SK-N-SH (cell line): ENCODE data around the gene GPR37L1. TPM values are rescaled to one million over a fixed set of nuclear protein-coding genes. Genes with fewer than 3 reads are reported as not detected.

Source experiments
- CTCF ChIA-PET: fragments of 300-600, 350-600 bp; formaldehyde crosslinking; extraction: SDS; loops from one replicate; lab custom pipeline; 2021; lab: Yijun Ruan, JAX
- POLR2A ChIA-PET: fragments of 350-600 bp; sonication (Branson Sonifier 250); formaldehyde crosslinking; extraction: SDS; loops from one replicate; lab custom pipeline; 2020; ENCODE audit warnings: antibody characterized with exemption, inconsistent platforms; lab: Yijun Ruan, JAX
- DNase-seq: peaks from one replicate; pipeline ENCODE4 v3.0.0; 2012
- H2AFZ ChIP-seq: fragments of 200-600 bp; sonication (generic); 2 replicates; pipeline ENCODE4 v1.8.1; 2016; ENCODE audit warnings: antibody characterized with exemption, mild to moderate bottlenecking, low read depth
- H3F3A ChIP-seq: fragments of 200-600 bp; sonication (generic); replicated peaks from 2 replicates; pipeline ENCODE3; 2016; ENCODE audit warnings: antibody characterized with exemption, mild to moderate bottlenecking; ENCODE audit not compliant: insufficient read depth
- H3K27ac ChIP-seq, 2 experiments: fragments of 200-500 bp in 1 of 2; fragments of 200-600 bp in 1 of 2; sonication (Bioruptor generic) in 1 of 2; sonication (generic), shearing (Covaris generic) in 1 of 2; 2 replicates each; pipeline versions ENCODE4 v1.5.1 to v1.6.1; 2014 to 2016; ENCODE audit warnings: low read depth in 2 of 2, inconsistent platforms in 1 of 2, low read length in 1 of 2, mild to moderate bottlenecking in 1 of 2, mixed read lengths in 1 of 2
- H3K27me3 ChIP-seq: fragments of 200-600 bp; sonication (generic), shearing (Covaris generic); 2 replicates; pipeline ENCODE4 v1.6.1; 2016; ENCODE audit warnings: mixed run types; ENCODE audit not compliant: insufficient read depth
- H3K36me3 ChIP-seq, 2 experiments: fragments of 200-500 bp in 1 of 2; fragments of 200-600 bp in 1 of 2; sonication (Bioruptor generic) in 1 of 2; sonication (generic) in 1 of 2; replicated peaks in 1 of 2; 2 replicates each; pipeline versions ENCODE3 to v1.5.1; 2014 to 2016; ENCODE audit warnings: low read length in 1 of 2, mild to moderate bottlenecking in 1 of 2; ENCODE audit not compliant: insufficient read depth in 2 of 2, control insufficient read depth in 1 of 2
- H3K4me1 ChIP-seq, 2 experiments: fragments of 200-500 bp in 1 of 2; fragments of 200-600 bp in 1 of 2; sonication (Bioruptor generic) in 1 of 2; sonication (generic), shearing (Covaris generic) in 1 of 2; 2 replicates each; pipeline versions ENCODE4 v1.5.1 to v1.6.1; 2014 to 2016; ENCODE audit warnings: low read depth in 1 of 2, low read length in 1 of 2, mixed run types in 1 of 2; ENCODE audit not compliant: insufficient read depth in 2 of 2, control insufficient read depth in 1 of 2
- H3K4me2 ChIP-seq: fragments of 200-600 bp; sonication (generic), shearing (Covaris generic); 2 replicates; pipeline ENCODE4 v1.6.1; 2017; ENCODE audit warnings: mixed run types
- H3K4me3 ChIP-seq, 2 experiments: fragments of 200-500 bp in 1 of 2; fragments of 200-600 bp in 1 of 2; sonication (Bioruptor generic) in 1 of 2; sonication (generic), shearing (Covaris generic) in 1 of 2; 2 replicates each; pipeline versions ENCODE4 v1.5.1 to v1.8.1; 2014 to 2016; ENCODE audit warnings: low read depth in 2 of 2, inconsistent platforms in 1 of 2, low read length in 1 of 2, mild to moderate bottlenecking in 1 of 2, mixed read lengths in 1 of 2, moderate library complexity in 1 of 2
- H3K79me2 ChIP-seq: fragments of 200-600 bp; sonication (generic); 2 replicates; pipeline ENCODE4 v1.8.1; 2017; ENCODE audit warnings: mild to moderate bottlenecking; ENCODE audit not compliant: insufficient read depth
- H3K9ac ChIP-seq: fragments of 200-600 bp; sonication (generic); 2 replicates; pipeline ENCODE4 v1.6.1; 2017; ENCODE audit warnings: mixed run types
- H3K9me2 ChIP-seq: fragments of 200-600 bp; sonication (generic); 2 replicates; pipeline ENCODE4 v1.6.1; 2017; ENCODE audit warnings: mixed run types
- H3K9me3 ChIP-seq: fragments of 200-600 bp; sonication (generic); 2 replicates; pipeline ENCODE4 v1.6.1; 2017; ENCODE audit warnings: mixed run types, mild to moderate bottlenecking, moderate library complexity
- H4K20me1 ChIP-seq: fragments of 200-600 bp; sonication (generic); 2 replicates; pipeline ENCODE4 v1.6.1; 2017; ENCODE audit warnings: mild to moderate bottlenecking, mixed run types; ENCODE audit not compliant: insufficient read depth
- CHD2 ChIP-seq: fragments of 150-350 bp; IDR thresholded peaks from 2 replicates; pipeline ENCODE4 v1.6.1; 2018; ENCODE audit warnings: low read length; ENCODE audit not compliant: partially characterized antibody
- CTCF ChIP-seq: fragments of 200-600 bp; sonication (generic); IDR thresholded peaks from 2 replicates; pipeline ENCODE4 v1.6.1; 2017; ENCODE audit warnings: antibody characterized with exemption, mild to moderate bottlenecking, moderate library complexity
- EP300 ChIP-seq, 2 experiments: IDR thresholded peaks; 2 replicates each; pipeline versions ENCODE4 v1.4.0 to v1.6.1; 2012; ENCODE audit warnings: borderline replicate concordance in 1 of 2, low read depth in 1 of 2, low read length in 1 of 2
- EZH2phosphoT487 ChIP-seq: fragments of 200-600 bp; sonication (generic); IDR thresholded peaks from 2 replicates; pipeline ENCODE4 v1.6.1; 2017; ENCODE audit warnings: low read depth, mixed run types, mild to moderate bottlenecking, antibody characterized with exemption, moderate library complexity, borderline replicate concordance
- FOXM1 ChIP-seq: IDR thresholded peaks from 2 replicates; pipeline ENCODE4 v1.4.0; 2012; ENCODE audit warnings: low read depth, mild to moderate bottlenecking
- GABPA ChIP-seq: IDR thresholded peaks from 2 replicates; pipeline ENCODE4 v1.4.0; 2012; ENCODE audit warnings: low read depth, mild to moderate bottlenecking
- GATA2 ChIP-seq: sonication (generic); formaldehyde crosslinking; IDR thresholded peaks from 2 replicates; pipeline ENCODE4 v1.5.0; 2020; ENCODE audit warnings: mild to moderate bottlenecking, missing genetic modification reagents
- IRF3 ChIP-seq: fragments of 150-350 bp; IDR thresholded peaks from 2 replicates; pipeline ENCODE4 v1.6.1; 2016; ENCODE audit warnings: mild to moderate bottlenecking, low read depth, low read length
- JUND ChIP-seq: IDR thresholded peaks from 2 replicates; pipeline ENCODE4 v1.4.0; 2012
- MXI1 ChIP-seq: IDR thresholded peaks from 2 replicates; pipeline ENCODE4 v1.6.1; 2012; ENCODE audit warnings: mild to moderate bottlenecking, low read depth, low read length, improper control_type of control experiment
- NRF1 ChIP-seq: IDR thresholded peaks from 2 replicates; pipeline ENCODE4 v1.6.1; 2012; ENCODE audit warnings: low read depth, mild to moderate bottlenecking, low read length
- RAD21 ChIP-seq: IDR thresholded peaks from 2 replicates; pipeline ENCODE4 v1.6.1; 2012; ENCODE audit warnings: mild to moderate bottlenecking, low read length
- RCOR1 ChIP-seq: fragments of 150-350 bp; IDR thresholded peaks from 2 replicates; pipeline ENCODE4 v1.6.1; 2017; ENCODE audit warnings: antibody characterized with exemption, low read length
- RFX5 ChIP-seq: IDR thresholded peaks from 2 replicates; pipeline ENCODE4 v1.6.1; 2012; ENCODE audit warnings: mild to moderate bottlenecking, improper control_type of control experiment, low read length
- RXRA ChIP-seq: IDR thresholded peaks from 2 replicates; pipeline ENCODE4 v1.4.0; 2012; ENCODE audit warnings: low read depth, mild to moderate bottlenecking, borderline replicate concordance
- SIN3A ChIP-seq: IDR thresholded peaks from 2 replicates; pipeline ENCODE4 v1.6.1; 2012; ENCODE audit warnings: low read depth, mild to moderate bottlenecking, low read length, moderate library complexity, borderline replicate concordance
- SMC3 ChIP-seq: IDR thresholded peaks from 2 replicates; pipeline ENCODE4 v1.6.1; 2012; ENCODE audit warnings: low read depth, low read length, improper control_type of control experiment
- TAF1 ChIP-seq: IDR thresholded peaks from 2 replicates; pipeline ENCODE4 v1.6.1; 2012; ENCODE audit warnings: low read depth, mild to moderate bottlenecking, low read length, moderate library complexity, borderline replicate concordance
- TCF12 ChIP-seq: IDR thresholded peaks from 2 replicates; pipeline ENCODE4 v1.4.0; 2012
- YY1 ChIP-seq: IDR thresholded peaks from 2 replicates; pipeline ENCODE4 v1.4.0; 2012; ENCODE audit warnings: low read depth, mild to moderate bottlenecking
- WGBS: methylation state at CpG from one replicate; pipeline ENCODE4 v1.1.6; 2017; ENCODE audit warnings: low lambda C conversion rate; 5-methylcytosine and 5-hydroxymethylcytosine counted together
- polyA plus RNA-seq, 3 experiments: library from polyadenylated mRNA; depleted of rRNA; stranded (reverse); fragments of >200 nt; gene quantifications; 2 replicates each; pipeline ENCODE4 v1.2.3, GENCODE V29; 2012
- TF ChIP-seq, protein P1 (sequence below): IDR thresholded peaks from 2 replicates; pipeline ENCODE4 v1.4.0; 2012; ENCODE audit warnings: low read depth, borderline replicate concordance
- TF ChIP-seq, protein P2 (sequence below): IDR thresholded peaks from 2 replicates; pipeline ENCODE4 v1.6.1; 2012; ENCODE audit warnings: mild to moderate bottlenecking, low read depth, low read length, moderate library complexity

GPR37L1 gene
- polyA plus RNA-seq, 1 of the 3 experiments (the other 2 are of a cell fraction), result not detected

DNA sequence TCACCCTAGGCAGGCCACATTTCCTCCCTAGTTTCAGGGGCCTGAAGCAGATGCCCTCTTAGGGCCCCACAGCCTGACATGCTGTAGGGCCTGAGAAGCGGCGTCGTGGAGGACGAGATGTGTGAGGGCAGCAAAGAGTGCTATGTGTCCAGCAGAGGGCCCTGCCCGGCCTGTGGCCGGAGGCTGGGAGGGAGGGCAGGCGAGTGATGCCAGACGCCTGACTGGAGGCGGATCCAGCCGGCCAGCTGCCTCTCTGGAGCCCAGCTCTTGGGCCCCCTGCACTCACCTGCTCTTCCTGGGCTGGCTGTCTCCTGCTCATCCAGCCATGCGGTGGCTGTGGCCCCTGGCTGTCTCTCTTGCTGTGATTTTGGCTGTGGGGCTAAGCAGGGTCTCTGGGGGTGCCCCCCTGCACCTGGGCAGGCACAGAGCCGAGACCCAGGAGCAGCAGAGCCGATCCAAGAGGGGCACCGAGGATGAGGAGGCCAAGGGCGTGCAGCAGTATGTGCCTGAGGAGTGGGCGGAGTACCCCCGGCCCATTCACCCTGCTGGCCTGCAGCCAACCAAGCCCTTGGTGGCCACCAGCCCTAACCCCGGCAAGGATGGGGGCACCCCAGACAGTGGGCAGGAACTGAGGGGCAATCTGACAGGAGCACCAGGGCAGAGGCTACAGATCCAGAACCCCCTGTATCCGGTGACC is at the start of gene GPR37L1 (continued):
- peak; percentile 51 for TF ChIP-seq CTCF
- TF ChIP-seq NRF1, result no peak
- peak; percentile 29; the same call in 1 of the 2 replicates for TF ChIP-seq MXI1
- TF ChIP-seq EP300 (IDR thresholded peaks at IDR 0.05; ENCODE audit: borderline replicate concordance in 1 of 2, low read depth in 1 of 2, low read length in 1 of 2), result no peak
- TF ChIP-seq RXRA, result no peak
- no peak for TF ChIP-seq SIN3A
- TF ChIP-seq JUND, result no peak
- peak; percentile 58; the same call in 1 of the 2 replicates for TF ChIP-seq RCOR1
- TF ChIP-seq YY1, result no peak
- no peak for TF ChIP-seq GABPA

DNA sequence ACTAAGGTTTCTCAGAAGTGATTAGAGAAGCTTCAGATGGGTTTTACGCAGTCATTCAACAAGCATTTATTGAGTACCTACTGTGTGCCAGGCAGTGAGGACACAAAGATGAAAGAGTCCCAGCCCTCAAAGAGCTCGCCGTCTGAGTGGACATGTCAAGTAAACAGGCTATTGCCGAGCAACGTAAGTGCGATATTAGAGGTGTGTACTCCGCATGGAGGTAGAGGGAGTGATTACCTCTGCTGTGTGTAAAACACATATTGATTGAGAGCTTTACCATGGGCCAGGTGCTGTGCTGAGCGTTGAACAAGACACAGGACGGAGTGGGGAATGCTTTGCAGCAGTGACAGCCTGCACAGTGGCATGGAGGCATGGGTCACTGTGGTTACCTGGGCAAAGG is 49.5 kb upstream of the GPR37L1 start:
- no peaks in the 10 kb centered on the region for H3K36me3 ChIP-seq
- H3K27me3 ChIP-seq, result no peaks in the 10 kb centered on the region
- no peaks in the 10 kb centered on the region for H3F3A ChIP-seq
- WGBS, result 95% methylated on average over 9 of the region's 9 CpGs
- H3K4me3 ChIP-seq, result no peak overlapping the region
- no peaks in the 10 kb centered on the region for H3K9me3 ChIP-seq
- no peaks in the 10 kb centered on the region for H3K9me2 ChIP-seq
- no peak overlapping the region for H3K4me2 ChIP-seq
- H3K9ac ChIP-seq, result no peak overlapping the region
- ChIA-PET POLR2A (no interaction called here), CTCF (no interaction called here)
- H4K20me1 ChIP-seq, result no peaks in the 10 kb centered on the region
- TF ChIP-seq IRF3, result no peak
- no peak for TF ChIP-seq NRF1
- no peak for TF ChIP-seq GATA2 (CRISPR knock-in tag)
- TF ChIP-seq TCF12, result no peak
- TF ChIP-seq TAF1, result no peak
- TF ChIP-seq CTCF, result no peak
- TF ChIP-seq SIN3A, result no peak
- no peak for TF ChIP-seq RCOR1
- TF ChIP-seq JUND, result no peak
- TF ChIP-seq RAD21, result no peak
- no peak for TF ChIP-seq SMC3
- TF ChIP-seq, protein P1, sequence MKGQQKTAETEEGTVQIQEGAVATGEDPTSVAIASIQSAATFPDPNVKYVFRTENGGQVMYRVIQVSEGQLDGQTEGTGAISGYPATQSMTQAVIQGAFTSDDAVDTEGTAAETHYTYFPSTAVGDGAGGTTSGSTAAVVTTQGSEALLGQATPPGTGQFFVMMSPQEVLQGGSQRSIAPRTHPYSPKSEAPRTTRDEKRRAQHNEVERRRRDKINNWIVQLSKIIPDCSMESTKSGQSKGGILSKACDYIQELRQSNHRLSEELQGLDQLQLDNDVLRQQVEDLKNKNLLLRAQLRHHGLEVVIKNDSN, result no peak
- TF ChIP-seq RFX5, result no peak
- TF ChIP-seq, protein P2, sequence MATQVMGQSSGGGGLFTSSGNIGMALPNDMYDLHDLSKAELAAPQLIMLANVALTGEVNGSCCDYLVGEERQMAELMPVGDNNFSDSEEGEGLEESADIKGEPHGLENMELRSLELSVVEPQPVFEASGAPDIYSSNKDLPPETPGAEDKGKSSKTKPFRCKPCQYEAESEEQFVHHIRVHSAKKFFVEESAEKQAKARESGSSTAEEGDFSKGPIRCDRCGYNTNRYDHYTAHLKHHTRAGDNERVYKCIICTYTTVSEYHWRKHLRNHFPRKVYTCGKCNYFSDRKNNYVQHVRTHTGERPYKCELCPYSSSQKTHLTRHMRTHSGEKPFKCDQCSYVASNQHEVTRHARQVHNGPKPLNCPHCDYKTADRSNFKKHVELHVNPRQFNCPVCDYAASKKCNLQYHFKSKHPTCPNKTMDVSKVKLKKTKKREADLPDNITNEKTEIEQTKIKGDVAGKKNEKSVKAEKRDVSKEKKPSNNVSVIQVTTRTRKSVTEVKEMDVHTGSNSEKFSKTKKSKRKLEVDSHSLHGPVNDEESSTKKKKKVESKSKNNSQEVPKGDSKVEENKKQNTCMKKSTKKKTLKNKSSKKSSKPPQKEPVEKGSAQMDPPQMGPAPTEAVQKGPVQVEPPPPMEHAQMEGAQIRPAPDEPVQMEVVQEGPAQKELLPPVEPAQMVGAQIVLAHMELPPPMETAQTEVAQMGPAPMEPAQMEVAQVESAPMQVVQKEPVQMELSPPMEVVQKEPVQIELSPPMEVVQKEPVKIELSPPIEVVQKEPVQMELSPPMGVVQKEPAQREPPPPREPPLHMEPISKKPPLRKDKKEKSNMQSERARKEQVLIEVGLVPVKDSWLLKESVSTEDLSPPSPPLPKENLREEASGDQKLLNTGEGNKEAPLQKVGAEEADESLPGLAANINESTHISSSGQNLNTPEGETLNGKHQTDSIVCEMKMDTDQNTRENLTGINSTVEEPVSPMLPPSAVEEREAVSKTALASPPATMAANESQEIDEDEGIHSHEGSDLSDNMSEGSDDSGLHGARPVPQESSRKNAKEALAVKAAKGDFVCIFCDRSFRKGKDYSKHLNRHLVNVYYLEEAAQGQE, result no peak
- TF ChIP-seq CHD2, result no peak
- no peak for TF ChIP-seq EZH2phosphoT487
- no peak for TF ChIP-seq FOXM1
- DNase-seq, result no peak
- peaks cover 0 to 22% of the 10 kb centered on the region in 2 experiments; a peak in 1 of 4 replicates for H3K4me1 ChIP-seq
- H2AFZ ChIP-seq, result no peak overlapping the region
- H3K27ac ChIP-seq, result no peak overlapping the region
- no peaks in the 10 kb centered on the region for H3K79me2 ChIP-seq
